ENCODE measurements around the gene DSC3.

DNA sequence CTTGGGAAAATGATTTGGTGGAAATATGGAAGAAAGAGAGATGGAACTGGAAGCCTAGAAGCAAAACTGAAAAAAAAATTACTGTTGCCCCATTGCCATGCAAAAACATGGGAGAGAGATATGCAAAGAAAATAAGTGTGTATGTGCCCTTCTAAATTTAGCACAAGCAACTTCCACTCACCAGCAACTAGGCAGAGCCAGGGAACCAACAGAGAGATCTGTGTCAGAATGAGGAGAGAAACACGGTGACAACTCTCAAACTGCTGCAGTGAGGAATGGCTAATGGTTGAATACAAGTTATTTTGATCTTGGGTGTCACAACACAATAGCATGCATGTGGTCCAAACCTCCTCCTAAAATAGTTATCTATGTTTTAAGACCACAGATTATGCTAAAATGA is 48.8 kb upstream of the DSC3 start:
- TF ChIP-seq, protein P1, sequence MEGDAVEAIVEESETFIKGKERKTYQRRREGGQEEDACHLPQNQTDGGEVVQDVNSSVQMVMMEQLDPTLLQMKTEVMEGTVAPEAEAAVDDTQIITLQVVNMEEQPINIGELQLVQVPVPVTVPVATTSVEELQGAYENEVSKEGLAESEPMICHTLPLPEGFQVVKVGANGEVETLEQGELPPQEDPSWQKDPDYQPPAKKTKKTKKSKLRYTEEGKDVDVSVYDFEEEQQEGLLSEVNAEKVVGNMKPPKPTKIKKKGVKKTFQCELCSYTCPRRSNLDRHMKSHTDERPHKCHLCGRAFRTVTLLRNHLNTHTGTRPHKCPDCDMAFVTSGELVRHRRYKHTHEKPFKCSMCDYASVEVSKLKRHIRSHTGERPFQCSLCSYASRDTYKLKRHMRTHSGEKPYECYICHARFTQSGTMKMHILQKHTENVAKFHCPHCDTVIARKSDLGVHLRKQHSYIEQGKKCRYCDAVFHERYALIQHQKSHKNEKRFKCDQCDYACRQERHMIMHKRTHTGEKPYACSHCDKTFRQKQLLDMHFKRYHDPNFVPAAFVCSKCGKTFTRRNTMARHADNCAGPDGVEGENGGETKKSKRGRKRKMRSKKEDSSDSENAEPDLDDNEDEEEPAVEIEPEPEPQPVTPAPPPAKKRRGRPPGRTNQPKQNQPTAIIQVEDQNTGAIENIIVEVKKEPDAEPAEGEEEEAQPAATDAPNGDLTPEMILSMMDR (IDR thresholded peaks at IDR 0.05): no peak
- TF ChIP-seq POLR2A (IDR thresholded peaks at IDR 0.05) (no peak), POLR2AphosphoS5 (IDR thresholded peaks at IDR 0.05) (no peak), EP300 (IDR thresholded peaks at IDR 0.05; ENCODE audit: low read depth) (no peak)
